CD4-positive, CD25-positive, alpha-beta regulatory T cell (primary cell): Measurements from ENCODE around the gene MELTF. TPM values are rescaled to one million over a fixed set of nuclear protein-coding genes. Genes with fewer than 3 reads are reported as not detected.

ENCODE experiments used
- ATAC-seq, 2 donors: fragments of 150-1000 bp; cut with Tn5 transposase; one replicate each; pipeline ENCODE4 v1.10.0; 2021; ENCODE audit warnings: low read depth in 2 of 2, moderate number of reproducible peaks in 2 of 2, moderate library complexity in 1 of 2
- DNase-seq, 3 donors: peaks; one replicate each; pipeline versions ENCODE4 v3.0.0 to v3.0.0-alpha.2; 2012 to 2022; ENCODE audit warnings: mixed read lengths in 1 of 3
- H3K27ac ChIP-seq: one replicate; pipeline ENCODE4 v1.7.0; 2013; ENCODE audit warnings: mild to moderate bottlenecking, low read length; ENCODE audit not compliant: insufficient read depth, poor library complexity, severe bottlenecking
- H3K27me3 ChIP-seq: one replicate; pipeline ENCODE4 v1.7.0; 2013; ENCODE audit warnings: low read length; ENCODE audit not compliant: control insufficient read depth, insufficient read depth
- H3K36me3 ChIP-seq: one replicate; pipeline ENCODE4 v1.7.0; 2013; ENCODE audit warnings: mild to moderate bottlenecking, low read length, moderate library complexity; ENCODE audit not compliant: control insufficient read depth, insufficient read depth
- H3K4me1 ChIP-seq: 2 replicates; pipeline ENCODE4 v1.7.0; 2013; ENCODE audit warnings: mild to moderate bottlenecking, low read length; ENCODE audit not compliant: insufficient read depth, control insufficient read depth, poor library complexity, severe bottlenecking
- H3K4me3 ChIP-seq: one replicate; pipeline ENCODE4 v1.7.0; 2013; ENCODE audit warnings: low read depth, mild to moderate bottlenecking, low read length, moderate library complexity
- H3K9me3 ChIP-seq, 2 experiments: 1 replicate in 1 of 2; 2 replicates in 1 of 2; pipeline ENCODE4 v1.7.0; 2013; ENCODE audit warnings: low read length in 2 of 2, mild to moderate bottlenecking in 1 of 2, moderate library complexity in 1 of 2; ENCODE audit not compliant: control insufficient read depth in 2 of 2
- H3K27ac Mint-ChIP-seq, 3 donors: one replicate each; pipeline ENCODE4 v1.8.0; 2020 to 2022; ENCODE audit warnings: mild to moderate bottlenecking in 3 of 3, mixed read lengths in 3 of 3, moderate library complexity in 2 of 3
- H3K27me3 Mint-ChIP-seq: one replicate; pipeline ENCODE4 v1.8.0; 2022; ENCODE audit warnings: mild to moderate bottlenecking, mixed read lengths
- H3K36me3 Mint-ChIP-seq: one replicate; pipeline ENCODE4 v1.8.0; 2020; ENCODE audit warnings: mixed read lengths
- H3K4me1 Mint-ChIP-seq, 4 donors: one replicate each; pipeline ENCODE4 v1.8.0; 2020 to 2022; ENCODE audit warnings: mixed read lengths in 4 of 4, mild to moderate bottlenecking in 1 of 4
- H3K4me3 Mint-ChIP-seq, 4 donors: one replicate each; pipeline ENCODE4 v1.8.0; 2020 to 2022; ENCODE audit warnings: mild to moderate bottlenecking in 4 of 4, mixed read lengths in 4 of 4, moderate library complexity in 3 of 4
- H3K9me3 Mint-ChIP-seq, 7 donors: one replicate each; pipeline ENCODE4 v1.8.0; 2020 to 2022; ENCODE audit warnings: mixed read lengths in 7 of 7, mild to moderate bottlenecking in 3 of 7, moderate library complexity in 2 of 7
- polyA plus RNA-seq, 4 donors: library from polyadenylated mRNA; unstranded; fragments of 300-500 nt; fragmentation: Illumina TruSeq; gene quantifications; one replicate each; pipeline ENCODE4 v1.2.3, GENCODE V29; 2021
- total RNA-seq: library from RNA; stranded (reverse); gene quantifications from one replicate; pipeline ENCODE4 v1.2.3, GENCODE V29; 2022

The MELTF gene
- total and polyA plus RNA-seq, 5 donors from 2014 or later: 0.10 to 1.4 (median 0.47) TPM

GRCh38 chr3:197019535-197019934 is 10.1 kb downstream of the MELTF start:
- no peaks in the 10 kb centered on the region for H3K9me3 ChIP-seq
- H3K4me3 ChIP-seq: no peak overlapping the region
- H3K27me3 ChIP-seq: no peaks in the 10 kb centered on the region
- H3K4me1 Mint-ChIP-seq: peaks cover 0 to 8% (median 5%) of the 10 kb centered on the region in 4 donors
- H3K27ac Mint-ChIP-seq: no peak overlapping the region
- peaks cover 14% of the 10 kb centered on the region for H3K27me3 Mint-ChIP-seq
- DNase-seq: no peak
- ATAC-seq: no peak
- H3K27ac ChIP-seq: no peak overlapping the region
- peaks cover 2% of the 10 kb centered on the region for H3K4me1 ChIP-seq
- no peaks in the 10 kb centered on the region for H3K36me3 ChIP-seq
- no peaks in the 10 kb centered on the region for H3K9me3 Mint-ChIP-seq
- no peaks in the 10 kb centered on the region for H3K36me3 Mint-ChIP-seq
- no peak overlapping the region for H3K4me3 Mint-ChIP-seq

- DNase-seq: no peak
- H3K27me3 ChIP-seq: no peaks in the 10 kb centered on the region
- Mint-ChIP-seq H3K36me3 (no peaks in the 10 kb centered on the region), H3K27me3 (peaks cover 13% of the 10 kb centered on the region), H3K4me3 (no peak overlapping the region), H3K9me3 (no peaks in the 10 kb centered on the region), H3K27ac (no peak overlapping the region), H3K4me1 (peaks cover 0 to 8% (median 5%) of the 10 kb centered on the region in 4 donors)
- H3K4me3 ChIP-seq: no peak overlapping the region
- peaks cover 2% of the 10 kb centered on the region for H3K4me1 ChIP-seq
- no peak for ATAC-seq
- no peak overlapping the region for H3K27ac ChIP-seq
- H3K36me3 ChIP-seq: no peaks in the 10 kb centered on the region
- H3K9me3 ChIP-seq: no peaks in the 10 kb centered on the region
Measured at GRCh38 chr3:197019021-197019420, 10.6 kb downstream of the MELTF start.

- no peak overlapping the region for H3K4me3 ChIP-seq
- no peaks in the 10 kb centered on the region for H3K4me1 ChIP-seq
- H3K27ac ChIP-seq: no peak overlapping the region
- Mint-ChIP-seq H3K27ac (no peak overlapping the region), H3K4me3 (no peak overlapping the region), H3K9me3 (no peaks in the 10 kb centered on the region), H3K27me3 (peaks cover 10% of the 10 kb centered on the region), H3K4me1 (no peaks in the 10 kb centered on the region), H3K36me3 (no peaks in the 10 kb centered on the region)
- H3K9me3 ChIP-seq: no peaks in the 10 kb centered on the region
- no peaks in the 10 kb centered on the region for H3K36me3 ChIP-seq
- no peak for DNase-seq
- no peak for ATAC-seq
- H3K27me3 ChIP-seq: no peaks in the 10 kb centered on the region
Measured at GRCh38 chr3:197017003-197017402, 12.6 kb downstream of the MELTF start.

DNA sequence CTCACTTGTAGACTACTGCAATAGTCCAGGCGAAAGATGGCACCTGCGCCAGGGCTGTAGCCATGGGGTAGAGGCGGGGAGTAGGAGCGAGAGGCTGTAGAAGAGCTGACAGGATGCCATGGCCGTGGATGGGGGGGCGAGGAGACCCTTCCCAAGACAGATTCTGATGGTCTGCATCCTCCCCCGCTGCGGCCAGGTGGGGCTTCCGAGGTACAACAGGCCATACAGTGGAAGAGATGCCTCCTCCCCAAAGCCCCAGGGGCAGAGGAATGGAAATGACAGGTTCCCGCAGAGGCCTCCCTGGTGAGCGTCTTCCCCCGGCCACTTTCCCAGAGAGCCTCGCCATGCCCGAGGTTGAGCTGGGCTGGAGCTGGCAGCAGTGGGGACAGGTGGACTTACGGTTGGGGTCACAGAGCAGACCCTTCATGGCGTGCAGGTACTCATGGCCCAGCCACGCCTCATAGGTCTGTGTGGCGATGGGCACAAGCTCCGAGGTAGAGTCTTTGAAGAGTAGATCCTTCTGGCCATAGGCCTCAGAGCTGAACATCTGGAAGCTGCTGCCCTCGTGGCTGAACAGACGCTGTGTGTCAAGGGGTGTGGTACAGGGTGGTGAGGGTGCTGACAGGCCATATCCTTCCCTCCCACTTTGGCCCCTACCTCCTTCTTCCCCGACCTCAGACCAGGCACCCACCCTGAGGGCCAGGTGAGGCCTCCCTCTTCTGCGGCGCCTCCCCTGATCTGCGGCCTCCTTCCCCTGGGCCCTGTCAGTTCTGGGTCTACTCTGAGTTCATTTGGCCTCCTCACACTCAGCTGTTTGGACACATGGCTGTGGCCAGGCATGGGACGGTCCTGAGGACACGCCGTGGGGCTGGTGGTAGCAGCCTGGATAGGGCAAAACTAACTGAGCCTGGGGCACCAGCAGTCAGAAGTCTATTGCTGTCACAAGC is 13.6 kb downstream of the MELTF start:
- Histone ChIP-seq H3K27me3 (no peaks in the 10 kb centered on the region), H3K9me3 (no peaks in the 10 kb centered on the region), H3K4me1 (no peaks in the 10 kb centered on the region), H3K27ac (no peak overlapping the region), H3K36me3 (no peaks in the 10 kb centered on the region), H3K4me3 (no peak overlapping the region)
- DNase-seq (no peak), ATAC-seq (peak in 1 of 2 donors; percentile 16)
- Mint-ChIP-seq H3K27ac (no peak overlapping the region), H3K4me1 (no peaks in the 10 kb centered on the region), H3K27me3 (peaks cover 10% of the 10 kb centered on the region), H3K36me3 (no peaks in the 10 kb centered on the region), H3K4me3 (no peak overlapping the region), H3K9me3 (no peaks in the 10 kb centered on the region)

DNA sequence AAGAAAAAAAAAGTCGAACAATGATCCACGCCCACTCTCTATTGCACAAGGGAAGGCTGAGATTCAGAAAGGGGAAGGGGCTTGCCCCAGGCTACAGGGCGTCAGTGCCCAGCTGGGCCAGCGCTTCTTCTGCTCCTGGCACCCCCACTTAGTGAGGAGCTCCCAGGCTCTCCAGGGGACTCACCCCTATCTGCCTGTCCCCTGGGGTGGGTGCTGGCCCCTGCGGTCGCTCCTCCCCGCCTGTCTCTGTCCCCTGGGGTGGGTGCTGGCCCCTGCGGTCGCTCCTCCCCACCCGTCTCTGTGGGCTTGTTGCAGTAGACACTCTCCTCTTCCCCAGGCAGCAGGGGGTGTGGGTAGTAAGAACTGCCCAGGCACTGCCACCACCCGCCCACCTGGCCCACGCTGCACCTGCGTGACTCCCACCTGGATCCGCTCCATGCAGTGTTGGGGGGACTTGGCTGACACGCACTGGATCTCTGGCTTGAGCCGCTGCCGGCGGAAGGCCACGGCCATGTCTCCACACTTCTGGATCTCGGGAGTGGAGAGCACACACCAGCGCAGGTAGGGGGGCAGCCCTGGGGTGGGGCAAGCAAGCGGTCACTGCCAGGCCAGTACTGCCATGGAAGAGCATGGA is 14.6 kb downstream of the MELTF start:
- no peak for DNase-seq
- no peaks in the 10 kb centered on the region for H3K27me3 ChIP-seq
- Mint-ChIP-seq H3K36me3 (no peaks in the 10 kb centered on the region), H3K4me3 (no peak overlapping the region), H3K27ac (no peak overlapping the region), H3K9me3 (no peaks in the 10 kb centered on the region), H3K27me3 (peaks cover 9% of the 10 kb centered on the region), H3K4me1 (no peaks in the 10 kb centered on the region)
- H3K27ac ChIP-seq: no peak overlapping the region
- no peak for ATAC-seq
- H3K36me3 ChIP-seq: no peaks in the 10 kb centered on the region
- no peak overlapping the region for H3K4me3 ChIP-seq
- no peaks in the 10 kb centered on the region for H3K9me3 ChIP-seq
- no peaks in the 10 kb centered on the region for H3K4me1 ChIP-seq

DNA sequence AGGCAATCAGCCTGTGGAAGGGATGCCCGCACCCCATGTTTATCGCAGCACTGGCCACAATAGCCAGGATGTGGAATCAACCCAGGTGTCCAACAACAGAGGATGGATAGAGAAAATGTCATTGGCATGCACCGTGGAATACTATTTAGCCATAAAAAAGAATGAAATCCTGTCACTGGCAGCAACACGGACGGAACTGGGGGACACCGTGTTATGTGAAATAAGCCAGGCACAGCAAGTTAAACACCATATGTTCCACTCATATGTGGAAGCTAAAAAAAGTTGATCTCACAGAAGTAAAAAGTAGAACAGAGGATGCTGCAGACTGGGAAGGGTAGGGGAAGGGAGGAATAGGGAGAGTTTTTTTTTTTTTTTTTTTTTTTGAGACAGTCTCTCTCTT is 15.6 kb downstream of the MELTF start:
- Mint-ChIP-seq H3K9me3 (no peaks in the 10 kb centered on the region), H3K4me1 (no peaks in the 10 kb centered on the region), H3K27me3 (no peaks in the 10 kb centered on the region), H3K4me3 (no peak overlapping the region), H3K36me3 (no peaks in the 10 kb centered on the region), H3K27ac (no peak overlapping the region)
- no peak for DNase-seq
- no peaks in the 10 kb centered on the region for H3K4me1 ChIP-seq
- no peaks in the 10 kb centered on the region for H3K27me3 ChIP-seq
- no peak overlapping the region for H3K4me3 ChIP-seq
- ATAC-seq: no peak
- H3K9me3 ChIP-seq: no peaks in the 10 kb centered on the region
- no peaks in the 10 kb centered on the region for H3K36me3 ChIP-seq
- H3K27ac ChIP-seq: no peak overlapping the region

DNA sequence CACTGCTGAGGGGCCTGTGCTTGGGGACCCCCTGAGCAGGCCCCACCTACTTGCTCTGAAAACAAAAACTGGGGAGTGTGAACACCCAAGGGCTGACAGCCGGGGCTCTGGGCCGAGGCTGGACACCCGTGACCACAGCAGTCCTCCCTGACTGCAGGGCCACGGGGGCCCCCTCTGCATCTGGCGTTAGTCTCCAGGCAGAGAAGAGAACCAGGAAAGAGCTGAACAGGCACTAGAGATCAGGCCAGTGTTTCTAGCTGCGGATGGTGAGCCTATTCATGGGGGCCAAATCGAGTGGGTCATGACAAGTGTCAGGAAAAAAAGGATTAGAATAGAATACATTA is 17.1 kb downstream of the MELTF start:
- ATAC-seq: no peak

More for the DNA sequence above, 17.1 kb downstream of the MELTF start:
- no peak overlapping the region for H3K4me3 Mint-ChIP-seq
- Histone ChIP-seq H3K9me3 (no peaks in the 10 kb centered on the region), H3K4me3 (no peak overlapping the region), H3K36me3 (no peaks in the 10 kb centered on the region), H3K27ac (no peak overlapping the region), H3K27me3 (no peaks in the 10 kb centered on the region), H3K4me1 (no peaks in the 10 kb centered on the region)
- DNase-seq: no peak
- peaks cover 3% of the 10 kb centered on the region for H3K27me3 Mint-ChIP-seq
- no peaks in the 10 kb centered on the region for H3K4me1 Mint-ChIP-seq
- H3K9me3 Mint-ChIP-seq: no peaks in the 10 kb centered on the region
- H3K36me3 Mint-ChIP-seq: no peaks in the 10 kb centered on the region
- no peak overlapping the region for H3K27ac Mint-ChIP-seq
